ENCODE data around the gene ZNF280B.
"Not testable (repeated sequence)": the region's sequence is repeated elsewhere in the genome, so short reads cannot be mapped to it uniquely, and the experiment has no call there.

Gene ZNF280B

DNA sequence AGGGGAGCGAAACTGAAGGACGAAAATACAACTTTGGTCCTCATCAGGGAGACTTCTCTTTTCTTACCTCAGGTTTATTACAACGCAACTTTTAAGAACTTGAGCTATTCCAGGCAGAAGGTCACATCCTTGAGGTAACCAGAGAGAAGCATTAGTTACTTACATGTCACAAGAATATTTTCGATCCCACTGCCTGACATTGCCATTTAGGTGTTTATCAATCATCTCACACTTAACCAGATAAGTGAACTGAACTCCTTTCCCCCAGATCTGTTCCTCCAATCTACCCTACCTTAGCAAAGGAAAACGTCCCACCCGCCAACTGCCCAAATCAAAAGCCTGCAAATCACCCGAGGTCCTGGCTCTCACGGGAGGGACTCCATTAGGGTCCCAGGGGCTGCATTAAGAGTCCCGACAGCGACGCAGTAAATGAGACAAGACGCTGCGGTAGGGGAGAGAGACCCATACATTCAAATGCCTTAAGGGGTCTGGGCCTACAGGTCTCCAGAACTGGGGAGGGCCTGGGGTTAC is 734 bp downstream of the ZNF280B start:
- DNase-seq (ENCODE audit: low read depth, low spot score), result no peak

DNA sequence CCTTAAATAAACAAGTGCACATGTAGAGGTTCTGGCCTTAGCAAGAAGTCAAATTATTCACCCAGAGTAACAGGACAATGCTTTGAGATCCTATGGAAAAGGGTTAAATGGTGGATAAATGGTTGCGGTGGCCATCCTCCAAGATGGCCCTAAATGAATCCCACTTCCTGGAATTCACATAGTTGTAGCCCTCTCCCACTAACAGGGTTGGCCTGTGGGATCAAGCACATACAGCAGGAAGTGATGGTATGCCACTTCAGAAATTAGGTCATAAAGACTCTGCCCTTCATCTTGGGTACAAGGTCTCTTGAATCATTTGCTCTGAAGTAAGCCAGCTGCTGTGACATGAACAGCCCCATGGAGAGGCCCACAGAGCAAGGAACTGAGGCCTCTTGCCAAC is 1.8 kb downstream of the ZNF280B start:
- no peak for DNase-seq (ENCODE audit: low read depth, low spot score)

DNA sequence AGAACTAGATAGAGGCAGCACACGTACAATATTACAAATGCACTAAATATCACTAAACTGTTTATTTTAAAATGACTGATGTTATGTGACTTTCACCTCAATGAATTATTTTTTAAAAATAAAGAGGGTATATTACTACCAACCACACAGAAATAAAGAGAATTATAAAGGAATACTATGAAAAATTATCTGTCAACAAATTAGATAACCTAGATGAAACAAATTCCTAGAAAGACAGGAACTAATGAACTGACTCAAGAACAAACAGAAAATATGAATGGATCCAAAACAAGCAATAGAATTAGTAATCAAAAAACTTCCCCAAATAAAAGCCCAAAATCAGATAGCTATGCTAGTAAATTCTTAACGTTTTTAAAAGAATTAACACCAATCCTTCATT is 10.3 kb downstream of the ZNF280B start:
- no peak for DNase-seq (ENCODE audit: low read depth, low spot score)

DNA sequence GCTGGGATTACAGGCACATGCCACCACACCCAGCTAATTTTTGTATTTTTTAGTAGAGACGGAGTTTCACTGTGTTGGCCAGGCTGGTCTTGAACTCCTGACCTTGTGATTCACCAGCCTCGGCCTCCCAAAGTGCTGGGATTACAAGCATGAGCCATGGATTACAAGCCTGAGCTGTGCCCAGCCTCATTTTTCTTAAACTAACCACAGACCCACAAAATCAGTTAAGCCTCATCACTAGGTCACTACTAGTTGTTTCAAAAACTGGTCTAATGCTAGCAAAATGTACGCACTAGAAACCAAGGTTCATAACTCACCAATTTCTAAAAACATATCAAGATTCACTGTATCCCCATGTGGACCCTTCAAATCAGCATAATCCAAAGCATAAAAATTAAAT is 17.0 kb downstream of the ZNF280B start:
- not testable (repeated sequence) for DNase-seq (ENCODE audit: low read depth, low spot score)

DNA sequence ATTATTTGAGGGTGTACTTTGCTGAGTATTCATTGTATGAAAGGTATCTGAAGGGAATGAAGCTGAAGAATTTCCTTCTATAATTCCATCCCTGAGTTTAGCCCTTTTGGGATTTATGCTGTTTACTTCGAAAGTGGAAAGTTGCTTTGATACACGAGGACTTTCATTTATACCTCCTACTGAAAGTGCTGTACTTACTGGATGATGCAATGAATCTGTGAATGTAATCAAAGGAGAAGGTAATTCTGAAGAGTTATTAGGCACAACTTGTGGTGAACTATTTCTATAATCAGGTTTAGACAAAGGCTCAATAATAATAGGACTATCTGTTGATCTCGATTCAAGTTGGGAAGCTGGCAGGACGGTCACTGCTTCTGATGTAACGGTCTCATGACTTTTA is 19.8 kb downstream of the ZNF280B start:
- DNase-seq (ENCODE audit: low read depth, low spot score), result no peak

DNA sequence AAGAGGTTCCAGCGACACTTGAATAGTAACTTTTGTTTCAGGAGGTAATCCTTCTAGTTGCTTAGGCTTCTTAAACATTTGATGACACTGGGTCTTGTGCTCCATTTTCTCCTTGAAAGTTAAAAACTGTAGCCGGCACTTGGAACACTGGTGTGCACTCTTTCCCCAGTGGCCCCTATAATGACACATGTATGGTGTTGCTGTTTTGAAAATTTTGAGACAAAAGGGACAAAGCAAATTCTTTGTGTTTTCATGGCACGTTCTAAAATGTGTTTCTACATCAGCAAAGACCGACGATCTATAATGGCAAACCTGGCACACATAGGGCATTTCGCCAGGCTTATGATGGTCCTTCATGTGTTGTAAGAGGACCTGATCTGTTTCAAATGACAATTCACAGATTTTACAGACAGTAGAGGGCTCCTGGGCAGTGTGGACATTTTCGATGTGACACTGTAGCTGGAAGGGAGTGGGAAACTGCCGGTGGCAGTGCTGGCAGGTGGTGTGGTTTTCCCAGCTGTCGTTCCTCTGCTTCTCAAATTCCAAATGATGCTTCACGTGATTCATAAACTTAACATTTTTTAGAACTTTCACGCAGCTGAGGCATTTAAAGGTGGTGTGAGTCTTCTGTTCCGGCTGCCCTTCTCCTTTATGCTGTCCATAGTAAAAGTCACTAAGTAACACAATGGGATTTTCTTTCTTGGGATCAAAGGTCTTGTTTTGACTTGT is 20.5 kb downstream of the ZNF280B start:
- no peak for DNase-seq (ENCODE audit: low read depth, low spot score)

DNA sequence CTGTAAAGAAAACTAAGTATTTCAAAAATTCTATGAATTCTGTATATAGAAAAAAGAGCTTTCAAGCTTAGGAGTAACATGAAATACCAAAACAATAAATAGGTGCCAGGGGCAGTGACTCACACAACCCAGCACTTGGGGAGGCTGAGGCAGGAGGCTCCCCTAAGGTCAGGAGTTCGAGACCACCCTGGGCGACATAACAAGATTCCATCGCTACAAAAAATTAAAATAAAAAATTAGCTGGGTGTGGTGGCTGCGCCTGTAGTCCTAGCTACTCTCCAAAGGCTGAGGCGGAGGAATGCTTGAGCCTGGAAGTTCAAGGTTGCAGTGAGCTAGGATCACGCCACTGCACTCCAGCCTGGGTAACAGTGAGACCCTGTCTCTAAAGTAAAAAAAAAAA is 21.5 kb downstream of the ZNF280B start:
- no peak for DNase-seq (ENCODE audit: low read depth, low spot score)

DNA sequence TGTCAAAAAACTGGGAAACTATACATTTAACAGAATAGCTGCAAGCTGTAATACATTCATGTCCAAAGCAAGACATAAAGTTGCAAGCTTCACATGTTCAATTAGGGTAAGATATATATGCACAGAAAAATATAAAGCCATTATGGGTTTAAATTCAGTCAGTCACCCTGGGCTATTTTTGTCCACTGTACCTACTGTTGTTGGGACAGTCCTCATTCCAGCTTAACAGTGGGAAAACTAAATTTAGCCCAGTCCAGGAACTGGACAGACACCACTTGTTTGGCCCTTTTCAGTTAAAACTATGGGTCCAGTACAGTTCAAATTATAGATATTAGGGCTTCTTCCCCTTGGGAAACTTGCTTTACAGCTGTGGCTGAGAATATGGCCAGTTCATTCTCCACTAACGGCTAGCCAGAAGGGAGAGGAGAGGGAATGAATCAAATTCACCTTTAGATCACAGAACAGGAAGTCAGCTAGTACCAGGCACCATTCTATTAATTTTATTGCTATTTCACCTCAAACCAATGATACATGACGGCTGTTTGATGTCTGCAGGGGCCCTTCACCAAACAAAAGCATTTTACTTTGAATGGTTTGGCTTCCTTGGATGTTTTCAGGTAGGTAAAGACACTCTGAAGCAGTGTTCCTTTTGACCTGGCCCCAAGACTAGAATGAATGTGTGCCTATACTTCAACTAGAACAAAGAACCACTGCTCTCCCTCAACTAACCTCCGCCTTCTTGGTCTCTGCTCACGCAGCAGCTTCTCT is 22.2 kb downstream of the ZNF280B start:
- DNase-seq (ENCODE audit: low read depth, low spot score), result no peak

DNA sequence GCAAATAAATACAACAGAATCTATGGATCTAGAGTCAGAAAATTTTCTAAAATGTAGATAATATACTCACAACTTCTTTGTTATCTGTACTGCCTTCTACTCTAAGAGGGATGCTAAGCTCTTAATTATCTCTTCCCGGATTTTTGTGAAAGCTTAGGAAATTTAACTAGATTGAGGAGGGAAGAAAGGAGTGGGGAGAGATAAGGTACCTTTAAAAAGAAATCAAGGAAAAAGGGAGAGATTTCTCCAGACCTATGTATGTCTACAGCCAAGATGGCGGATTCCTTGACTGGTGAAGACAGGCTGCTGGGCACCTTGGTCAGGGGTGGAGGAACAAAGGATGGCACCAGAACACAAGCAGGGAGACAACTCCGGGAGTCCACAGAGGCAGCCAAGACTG is 23.0 kb downstream of the ZNF280B start:
- DNase-seq (ENCODE audit: low read depth, low spot score), result no peak

DNA sequence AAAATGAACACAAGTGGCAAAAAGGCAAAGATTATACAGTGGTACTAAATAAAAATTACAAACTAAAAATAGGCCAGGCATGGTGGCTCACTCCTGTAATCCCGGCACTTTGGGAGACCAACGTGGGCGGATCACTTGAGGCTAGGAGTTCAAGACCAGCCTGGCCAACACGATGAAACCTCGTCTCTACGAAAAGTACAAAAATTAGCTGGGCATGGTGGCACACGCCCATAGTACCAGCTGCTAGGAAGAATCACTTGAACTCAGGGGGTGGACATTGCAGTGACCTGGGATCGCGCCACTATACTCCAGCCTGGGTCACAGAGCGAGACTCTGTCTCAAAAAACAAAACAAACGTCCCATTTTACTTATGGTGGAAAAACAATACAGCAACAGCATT is 24.5 kb downstream of the ZNF280B start:
- DNase-seq (ENCODE audit: low read depth, low spot score), result no peak

DNA sequence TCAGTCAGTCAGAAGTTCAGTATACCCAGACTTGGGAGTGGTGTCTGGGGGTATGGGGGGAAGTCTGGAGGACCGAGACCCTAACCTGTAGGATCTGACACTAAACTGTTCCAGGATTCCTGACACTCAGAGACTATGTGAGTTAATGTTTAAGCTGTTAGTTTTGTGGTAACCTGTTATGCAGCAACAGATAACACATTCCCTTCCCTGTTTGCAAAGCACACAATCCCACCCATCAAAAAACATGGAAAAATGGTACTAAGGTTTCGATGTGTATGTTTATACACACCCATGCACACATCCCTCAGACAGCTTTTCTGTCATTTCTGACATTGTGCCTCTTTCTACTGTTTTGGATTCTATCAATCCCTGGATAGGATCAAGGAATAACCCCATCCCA is 27.6 kb downstream of the ZNF280B start:
- no peak for DNase-seq (ENCODE audit: low read depth, low spot score)

DNA sequence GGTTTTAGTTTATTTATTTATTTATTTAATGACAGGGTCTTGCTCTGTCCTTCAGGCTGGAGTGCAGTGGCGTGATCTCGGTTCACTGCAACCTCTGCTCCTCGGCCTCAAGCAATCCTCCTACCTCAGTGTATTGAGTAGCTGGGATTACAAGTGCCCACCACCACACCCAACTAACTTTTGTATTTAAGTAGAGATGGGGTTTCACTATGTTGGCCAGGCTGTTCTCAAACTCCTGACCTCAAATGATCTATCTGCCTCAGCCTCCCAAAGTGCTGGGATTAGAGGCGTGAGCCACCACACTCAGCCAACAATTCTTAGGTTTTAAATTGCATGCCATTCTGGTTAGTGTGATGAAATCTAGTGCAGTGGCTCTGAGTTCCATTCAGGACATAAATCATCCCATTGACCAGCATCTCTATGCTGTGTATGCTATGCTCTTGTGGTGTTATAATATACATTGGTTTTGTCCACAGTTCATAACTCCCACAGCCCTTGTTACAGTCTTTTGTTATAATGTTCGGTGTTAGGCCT is 28.5 kb downstream of the ZNF280B start:
- DNase-seq (ENCODE audit: low read depth, low spot score), result no peak

DNA sequence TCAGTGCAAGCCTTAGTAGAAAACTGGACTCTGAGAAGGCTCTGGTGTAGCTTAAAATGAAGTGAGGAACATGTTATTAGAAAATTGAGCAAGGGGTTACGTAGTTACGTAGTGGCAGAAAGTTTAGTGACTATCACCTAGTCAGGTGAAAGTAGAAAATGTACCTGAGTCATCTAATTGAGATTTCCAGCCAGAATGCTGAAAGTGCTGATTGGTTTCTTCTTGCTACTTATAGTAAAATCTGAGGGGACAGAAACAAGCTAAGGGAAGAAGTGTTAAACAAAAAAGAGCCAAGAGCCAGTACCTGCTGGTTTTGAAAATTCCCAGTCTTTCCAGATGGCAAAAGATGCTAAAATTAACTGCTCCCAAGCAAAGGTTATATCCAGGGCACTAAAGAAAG is 29.4 kb downstream of the ZNF280B start:
- DNase-seq (ENCODE audit: low read depth, low spot score), result no peak

DNA sequence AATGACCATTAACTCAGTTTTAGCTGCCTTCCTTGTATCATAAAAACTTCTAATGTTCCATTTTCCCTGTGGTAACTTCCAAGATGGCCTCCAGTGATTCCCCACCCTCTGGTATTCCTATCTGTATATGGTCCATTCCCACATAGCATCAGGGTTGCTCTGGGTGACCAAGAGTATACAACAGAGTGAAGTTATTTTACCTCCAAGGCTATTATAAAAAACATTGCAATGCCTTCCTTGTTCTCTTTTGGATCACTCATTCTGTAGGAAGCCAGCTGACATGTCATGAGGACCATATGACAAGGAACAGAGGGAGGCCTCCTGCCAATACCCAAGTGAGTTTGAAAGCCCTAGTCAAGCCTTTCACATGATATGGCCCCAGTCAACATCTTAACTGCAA is 30.1 kb downstream of the ZNF280B start:
- DNase-seq (ENCODE audit: low read depth, low spot score), result no peak

DNA sequence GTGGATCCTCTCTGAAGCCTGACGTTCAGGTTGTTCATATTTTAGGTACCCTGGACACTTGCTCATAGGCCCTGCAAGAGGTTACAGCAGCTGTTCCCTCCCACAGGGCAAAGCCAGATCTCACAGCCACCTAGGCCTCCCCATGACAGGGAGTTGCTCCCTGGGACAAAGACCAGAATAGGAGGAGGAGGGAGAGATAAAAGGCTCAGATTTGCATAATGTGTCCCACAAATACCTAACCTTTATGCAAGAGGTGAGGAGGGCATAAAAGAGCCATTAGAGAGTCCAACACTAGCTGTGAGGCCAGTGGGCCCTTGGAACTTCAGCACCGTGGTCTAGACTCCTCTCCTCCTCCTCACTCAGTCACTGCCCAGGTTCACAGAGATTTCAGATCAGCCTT is 33.8 kb downstream of the ZNF280B start:
- DNase-seq (ENCODE audit: low read depth, low spot score), result no peak

DNA sequence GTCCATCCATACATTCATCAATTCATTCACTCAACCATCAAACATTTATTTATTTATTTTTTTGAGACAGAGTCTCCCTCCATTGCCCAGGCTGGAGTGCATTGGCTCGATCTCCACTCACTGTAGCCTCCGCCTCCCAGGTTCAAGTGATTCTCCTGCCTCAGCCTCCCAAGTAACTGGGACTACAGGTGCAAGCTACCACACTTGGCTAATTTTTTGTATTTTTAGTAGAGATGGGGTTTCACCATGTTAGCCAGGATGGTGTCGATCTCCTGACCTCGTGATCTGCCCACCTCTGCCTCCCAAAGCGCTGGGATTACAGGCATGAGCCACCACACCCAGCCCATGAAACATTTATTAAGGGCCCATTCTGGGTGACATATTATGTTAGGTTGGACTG is 37.4 kb downstream of the ZNF280B start:
- not testable (repeated sequence) for DNase-seq (ENCODE audit: low read depth, low spot score)

DNA sequence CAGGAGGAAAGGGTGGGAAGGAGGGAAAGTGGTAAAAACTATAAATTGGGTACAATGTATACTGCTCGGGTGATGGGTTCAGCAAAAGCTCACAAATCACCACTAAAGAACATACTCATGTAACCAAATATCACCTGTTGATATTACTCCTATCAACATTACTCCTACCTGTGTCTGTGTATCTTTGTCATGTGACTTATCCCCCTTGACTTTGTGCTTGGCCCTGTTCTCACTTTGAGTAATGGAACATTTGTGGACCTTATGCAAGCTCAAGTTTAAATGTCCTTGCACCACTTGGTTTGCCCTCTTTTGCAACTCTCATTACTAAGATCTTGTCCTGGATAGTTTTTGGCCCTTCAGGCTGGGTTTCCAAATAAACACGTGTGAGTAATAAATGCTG is 39.0 kb downstream of the ZNF280B start:
- DNase-seq (ENCODE audit: low read depth, low spot score), result no peak

DNA sequence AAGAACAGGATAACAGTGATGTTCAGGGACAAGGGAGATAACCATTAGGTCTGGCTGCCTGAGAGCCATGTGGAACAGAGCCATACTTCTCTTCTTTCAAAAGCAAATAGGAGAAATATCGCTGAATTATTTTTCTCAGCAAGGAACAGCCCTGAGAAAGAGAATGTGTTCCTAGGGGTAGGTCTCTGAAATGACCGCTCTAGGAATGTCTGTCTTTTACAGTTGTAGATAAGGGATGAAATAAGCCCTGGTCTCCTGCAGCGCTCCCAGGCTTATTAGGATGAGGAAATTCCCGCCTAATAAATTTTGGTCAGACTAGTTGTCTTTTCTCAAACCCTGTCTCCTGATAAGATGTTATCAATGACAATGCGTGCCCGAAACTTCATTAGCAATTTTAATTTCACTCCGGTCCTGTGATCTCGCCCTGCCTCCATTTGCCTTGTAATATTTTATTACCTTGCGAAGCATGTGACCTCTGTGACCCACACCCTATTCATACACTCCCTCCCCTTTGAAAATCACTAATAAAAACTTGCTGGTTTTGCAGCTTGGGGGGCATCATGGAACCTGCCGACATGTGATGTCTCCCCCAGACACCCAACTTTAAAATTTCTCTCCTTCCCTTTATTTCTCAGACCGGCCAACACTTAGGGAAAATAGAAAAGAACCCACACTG is 39.6 kb downstream of the ZNF280B start:
- not testable (repeated sequence) for DNase-seq (ENCODE audit: low read depth, low spot score)

DNA sequence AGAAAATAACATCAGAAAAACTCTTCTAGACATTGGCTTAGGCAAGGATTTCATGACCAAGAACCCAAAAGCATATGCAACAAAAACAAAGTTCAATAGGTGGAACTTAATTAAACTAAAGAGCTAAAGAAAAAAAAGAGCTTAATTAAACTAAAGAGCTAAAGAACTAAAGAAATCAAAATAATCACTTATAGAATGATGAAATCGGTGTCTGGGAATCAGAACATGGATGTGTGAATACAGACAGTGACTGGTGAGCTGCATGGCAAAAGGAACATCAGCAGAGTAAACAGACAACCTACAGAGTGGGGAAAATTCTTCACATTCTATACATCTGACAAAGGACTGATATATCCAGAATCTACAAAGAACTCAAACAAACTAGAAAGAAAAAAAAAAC is 41.4 kb downstream of the ZNF280B start:
- no peak for DNase-seq (ENCODE audit: low read depth, low spot score)

DNA sequence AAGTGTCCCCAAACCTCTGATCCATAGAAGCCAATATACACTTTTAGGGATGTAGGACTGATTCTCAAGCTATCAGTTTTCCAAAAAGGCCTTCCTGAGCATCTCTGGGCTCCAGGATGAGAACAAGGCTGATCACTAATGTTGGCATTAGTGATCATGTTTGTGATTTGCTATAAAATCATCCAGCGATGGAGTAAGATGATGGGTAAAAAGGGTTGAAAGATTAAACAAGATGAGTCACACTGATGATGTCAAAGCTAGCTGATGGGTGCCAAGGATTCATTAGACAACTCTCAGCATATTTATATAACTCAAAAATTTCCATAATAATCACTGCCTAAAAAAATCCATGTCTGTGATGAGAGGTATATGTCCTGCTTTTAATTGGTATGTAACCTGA is 42.8 kb downstream of the ZNF280B start:
- no peak for DNase-seq (ENCODE audit: low read depth, low spot score)

DNA sequence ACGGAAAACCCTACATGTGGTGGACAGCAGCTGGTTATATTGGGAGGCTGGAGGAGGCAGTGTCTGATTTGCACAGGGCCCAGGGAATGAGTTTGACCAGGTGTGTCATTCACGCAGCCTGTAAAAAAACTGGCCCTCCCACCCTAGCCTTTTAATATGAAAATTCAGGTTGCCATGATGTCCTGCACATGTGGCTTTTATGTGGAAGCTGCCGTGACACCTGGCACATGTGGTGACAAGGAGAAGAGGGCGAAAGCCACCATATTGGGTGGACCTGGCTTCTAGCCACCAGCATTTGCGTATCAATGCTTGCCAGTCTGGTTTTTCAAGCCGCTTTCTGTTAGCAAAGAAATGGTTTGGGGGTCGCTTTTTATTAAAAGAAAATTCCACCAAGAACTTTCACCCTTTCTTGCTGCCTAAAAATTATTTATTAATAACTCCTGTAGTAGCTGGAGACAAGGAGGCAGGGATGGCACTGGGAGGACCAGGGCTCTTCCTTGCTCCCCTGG is 43.4 kb downstream of the ZNF280B start:
- DNase-seq (ENCODE audit: low read depth, low spot score), result no peak

DNA sequence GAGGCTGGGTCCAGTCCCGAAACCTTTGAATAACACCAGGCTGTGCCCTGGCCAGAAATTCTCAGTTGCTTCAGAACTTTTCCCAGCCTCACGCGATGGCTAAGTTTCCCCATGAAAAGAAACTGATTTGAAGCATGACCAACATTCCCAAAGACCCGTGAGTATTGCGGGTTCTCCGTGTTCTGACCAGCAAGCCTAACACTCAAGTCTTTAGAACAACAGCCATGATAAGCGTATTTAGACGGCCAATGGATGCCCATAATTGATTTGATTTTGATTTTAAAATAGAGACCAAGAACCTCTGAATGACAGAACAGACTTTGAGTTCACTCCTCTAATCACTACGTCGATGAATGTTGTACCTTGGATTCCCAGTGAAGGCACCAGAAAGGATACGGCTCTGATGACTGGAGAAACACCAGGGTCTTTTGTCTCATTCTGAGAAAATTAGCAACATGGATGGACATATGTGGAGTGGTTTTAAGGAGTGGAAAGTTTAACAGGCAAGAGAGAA is 43.9 kb downstream of the ZNF280B start:
- no peak for DNase-seq (ENCODE audit: low read depth, low spot score)

Data from astrocyte of the hippocampus (primary cell).